ENCODE measurements around the gene RHOT2. TPM values are rescaled to one million over a fixed set of nuclear protein-coding genes. Genes with fewer than 3 reads are reported as not detected.
A peak's percentile ranks its signal among the peaks of the same experiment; 100 is the strongest.

RHOT2 gene
- total RNA-seq, result 100 to 1,000 TPM; 212 to 215 (median 212) TPM

DNA sequence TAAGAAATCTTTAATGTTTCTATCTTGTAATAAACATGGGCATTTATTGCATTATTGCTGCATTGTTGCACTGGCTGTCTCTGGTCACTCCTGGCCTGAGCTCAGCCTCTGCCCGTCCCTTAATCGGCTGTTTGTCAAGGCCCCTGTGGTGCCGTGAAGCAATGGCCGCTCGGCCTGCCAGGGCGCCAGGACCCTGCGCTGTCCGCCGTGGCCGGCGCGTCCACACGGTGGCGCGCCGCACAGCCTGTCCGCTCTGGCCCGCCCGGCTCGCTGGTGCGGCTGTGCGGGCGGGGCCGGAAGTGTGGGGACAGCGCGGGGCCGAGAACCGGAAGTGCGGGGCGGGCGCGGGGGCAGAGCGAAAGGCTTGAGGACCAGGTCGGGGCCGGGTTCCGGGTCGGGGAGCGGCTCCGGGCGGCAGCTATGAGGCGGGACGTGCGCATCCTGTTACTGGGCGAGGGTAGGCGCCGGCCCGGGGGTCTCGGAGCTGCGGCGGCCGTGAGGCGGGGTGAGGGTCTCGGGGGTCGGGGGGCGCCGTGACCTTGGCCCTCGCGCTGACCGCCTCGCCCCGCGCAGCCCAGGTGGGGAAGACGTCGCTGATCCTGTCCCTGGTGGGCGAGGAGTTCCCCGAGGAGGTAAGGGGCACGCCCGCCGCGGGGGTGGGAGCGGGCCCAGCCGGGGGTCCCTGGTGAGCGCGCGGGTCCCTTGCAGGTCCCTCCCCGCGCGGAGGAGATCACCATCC is at the start of gene RHOT2:
RHOT2 (plus strand) TSS at position 353 of the 739 bp plus-strand sequence; CDS start at position 421, 68 bp downstream.
- ATAC-seq, result peak; percentile 96 to 97
- peaks cover 7% of the 10 kb centered on the region for H3K4me1 Mint-ChIP-seq (ENCODE audit: low read depth)
- H3K9me3 Mint-ChIP-seq, result no peaks in the 10 kb centered on the region
- peaks cover 5% of the 10 kb centered on the region for H3K36me3 Mint-ChIP-seq (ENCODE audit: insufficient read depth)
- no peaks in the 10 kb centered on the region for H3K27me3 Mint-ChIP-seq (ENCODE audit: low read depth)
- H3K4me3 Mint-ChIP-seq, result peak within 1 kb of the TSS; percentile 80
- DNase-seq, result peak; percentile 88

DNA sequence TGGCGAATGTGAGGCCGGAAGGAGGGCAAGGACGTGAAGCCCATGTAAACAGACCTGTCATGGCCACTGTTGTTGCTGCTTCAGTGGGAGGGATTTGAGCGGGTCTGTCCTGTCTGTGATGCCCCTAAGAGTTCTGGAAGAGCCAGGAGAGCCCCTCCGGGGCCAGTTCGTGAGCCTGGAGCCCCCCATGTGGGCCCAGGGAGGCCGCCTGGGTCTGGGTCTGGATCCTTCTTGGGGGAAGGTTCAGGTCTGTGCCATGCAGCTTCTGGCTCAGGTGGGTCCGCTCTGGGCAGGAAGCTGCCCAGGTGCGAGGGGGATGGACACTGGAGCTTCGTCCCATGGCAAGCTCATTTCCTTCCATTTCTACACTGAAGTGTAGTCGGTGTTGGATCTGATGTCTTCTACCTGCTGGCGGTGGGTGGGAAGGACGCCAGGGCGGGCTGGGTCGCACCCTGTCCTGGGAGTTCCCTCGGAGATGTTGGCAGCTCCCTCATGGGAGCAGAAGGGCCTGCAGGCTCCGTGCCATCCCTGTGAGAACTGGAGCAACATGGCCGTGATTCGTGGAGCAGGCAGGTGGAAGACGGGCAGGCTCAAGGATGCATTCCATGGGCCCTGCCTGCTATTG is 48.3 kb upstream of the RHOT2 start:
- H3K9me3 Mint-ChIP-seq, result no peaks in the 10 kb centered on the region
- no peak for DNase-seq
- H3K36me3 Mint-ChIP-seq (ENCODE audit: insufficient read depth), result peaks cover 2% of the 10 kb centered on the region
- no peak overlapping the region for H3K4me3 Mint-ChIP-seq
- H3K27me3 Mint-ChIP-seq (ENCODE audit: low read depth), result no peaks in the 10 kb centered on the region
- no peaks in the 10 kb centered on the region for H3K4me1 Mint-ChIP-seq (ENCODE audit: low read depth)
- ATAC-seq, result no peak

DNA sequence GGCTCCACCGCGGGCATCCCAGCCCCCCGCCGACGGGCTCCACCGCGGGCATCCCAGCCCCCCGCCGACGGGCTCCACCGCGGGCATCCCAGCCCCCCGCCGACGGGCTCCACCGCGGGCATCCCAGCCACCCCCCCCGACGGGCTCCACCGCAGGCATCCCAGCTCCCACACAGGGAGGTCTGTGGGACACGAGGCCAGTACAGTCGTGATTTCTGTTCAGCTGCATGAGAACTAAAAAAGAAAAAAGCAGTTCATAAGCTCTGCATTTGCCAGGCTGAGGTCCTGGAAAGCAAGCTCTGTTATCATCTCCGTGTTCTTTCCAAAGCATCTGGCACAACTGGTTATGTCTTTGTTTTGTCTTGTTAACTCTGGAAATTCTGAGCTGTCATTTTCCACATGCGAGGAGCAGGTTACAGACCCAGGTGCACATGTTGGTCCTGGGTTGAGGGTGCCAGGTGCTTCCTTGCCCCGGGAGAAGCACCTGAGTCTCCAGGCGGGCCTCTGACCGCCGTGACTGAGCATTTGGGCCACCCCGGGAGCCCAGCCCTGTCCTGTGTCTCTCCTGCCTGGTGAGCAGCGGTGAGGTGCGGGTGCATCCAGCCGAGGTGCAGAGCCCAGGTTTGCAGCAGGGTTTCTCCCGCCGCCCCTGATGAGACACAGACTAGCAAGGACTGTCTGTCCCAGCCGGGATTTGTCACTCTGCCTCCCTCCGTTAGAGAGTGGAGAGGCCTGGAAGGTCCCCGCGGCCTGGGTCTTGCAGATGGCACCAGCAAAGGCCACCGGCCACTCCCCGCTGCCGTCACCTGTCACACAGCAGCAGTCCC is 47.0 kb upstream of the RHOT2 start:
- ATAC-seq (no peak), DNase-seq (no peak)
- Mint-ChIP-seq H3K9me3 (no peaks in the 10 kb centered on the region), H3K27me3 (ENCODE audit: low read depth) (no peaks in the 10 kb centered on the region), H3K4me3 (no peak overlapping the region), H3K36me3 (ENCODE audit: insufficient read depth) (no peaks in the 10 kb centered on the region), H3K4me1 (ENCODE audit: low read depth) (no peaks in the 10 kb centered on the region)

DNA sequence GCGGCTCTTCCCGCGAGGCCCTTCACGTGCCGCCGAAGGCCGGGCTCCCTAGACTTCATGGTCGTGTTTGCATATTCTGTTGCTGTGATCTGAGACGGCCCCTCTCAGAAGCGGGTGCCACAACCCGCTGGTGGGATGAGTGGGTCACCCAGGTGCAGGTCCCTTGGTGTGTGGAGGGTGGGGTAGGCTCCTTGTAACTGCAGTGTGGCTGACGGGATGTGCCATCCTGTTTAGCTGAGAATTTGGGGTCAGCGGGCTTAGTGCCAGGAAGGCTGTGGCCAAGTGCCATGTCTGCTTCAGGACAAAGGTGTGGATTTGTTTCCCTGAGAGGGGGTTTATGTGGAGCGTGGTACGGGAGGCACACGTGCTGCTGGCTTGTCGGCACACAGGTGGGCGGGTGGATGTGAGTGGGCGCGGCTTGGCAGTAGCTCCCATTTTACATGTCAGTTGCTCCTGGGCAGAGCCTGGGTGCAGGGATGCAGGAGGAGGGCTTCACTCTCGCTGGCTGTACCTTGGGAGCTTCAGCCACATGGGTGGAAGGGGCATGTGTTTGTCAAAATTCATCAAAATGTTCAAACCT is 46.3 kb upstream of the RHOT2 start:
- no peak for ATAC-seq
- H3K4me1 Mint-ChIP-seq (ENCODE audit: low read depth), result no peaks in the 10 kb centered on the region
- no peaks in the 10 kb centered on the region for H3K36me3 Mint-ChIP-seq (ENCODE audit: insufficient read depth)
- H3K27me3 Mint-ChIP-seq (ENCODE audit: low read depth), result no peaks in the 10 kb centered on the region
- no peak for DNase-seq
- no peak overlapping the region for H3K4me3 Mint-ChIP-seq
- H3K9me3 Mint-ChIP-seq, result no peaks in the 10 kb centered on the region

- ATAC-seq (no peak), DNase-seq (no peak)
- no peak overlapping the region for H3K4me3 Mint-ChIP-seq
- no peaks in the 10 kb centered on the region for H3K27me3 Mint-ChIP-seq (ENCODE audit: low read depth)
- H3K4me1 Mint-ChIP-seq (ENCODE audit: low read depth), result no peaks in the 10 kb centered on the region
- no peaks in the 10 kb centered on the region for H3K9me3 Mint-ChIP-seq
- no peaks in the 10 kb centered on the region for H3K36me3 Mint-ChIP-seq (ENCODE audit: insufficient read depth)
These were observed 45.0 kb upstream of the RHOT2 start for GRCh38 chr16:622920-623280.

DNA sequence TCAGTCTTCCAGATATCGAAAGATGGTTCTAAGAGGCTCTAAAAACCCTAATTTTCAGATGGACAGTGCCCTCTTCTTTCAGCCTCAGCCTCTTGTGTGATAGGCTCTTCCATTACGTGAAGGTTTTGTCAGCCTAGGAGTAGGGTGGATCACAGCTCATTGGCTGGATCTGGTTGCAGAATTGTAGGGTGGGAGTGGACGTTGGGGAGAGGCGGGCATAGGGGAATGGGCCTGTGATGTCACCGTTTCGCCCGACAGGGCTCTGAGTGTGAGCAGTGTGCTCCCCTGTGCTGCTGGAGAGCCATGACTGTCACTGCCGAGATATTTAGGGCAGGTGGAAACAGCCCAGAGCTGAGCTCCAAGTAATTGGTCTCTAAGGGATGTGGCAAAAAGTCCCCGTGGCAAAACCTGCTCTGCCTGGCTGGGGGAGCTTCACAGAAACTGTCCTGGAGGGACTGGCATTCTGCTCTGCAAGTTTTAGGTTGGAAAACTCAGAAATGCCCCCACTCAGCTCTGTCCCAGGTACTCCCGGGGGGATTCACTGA is 43.3 kb upstream of the RHOT2 start:
- H3K4me3 Mint-ChIP-seq, result no peak overlapping the region
- H3K27me3 Mint-ChIP-seq (ENCODE audit: low read depth), result no peaks in the 10 kb centered on the region
- H3K36me3 Mint-ChIP-seq (ENCODE audit: insufficient read depth), result no peaks in the 10 kb centered on the region
- DNase-seq (no peak), ATAC-seq (no peak)
- no peaks in the 10 kb centered on the region for H3K9me3 Mint-ChIP-seq
- H3K4me1 Mint-ChIP-seq (ENCODE audit: low read depth), result no peaks in the 10 kb centered on the region

DNA sequence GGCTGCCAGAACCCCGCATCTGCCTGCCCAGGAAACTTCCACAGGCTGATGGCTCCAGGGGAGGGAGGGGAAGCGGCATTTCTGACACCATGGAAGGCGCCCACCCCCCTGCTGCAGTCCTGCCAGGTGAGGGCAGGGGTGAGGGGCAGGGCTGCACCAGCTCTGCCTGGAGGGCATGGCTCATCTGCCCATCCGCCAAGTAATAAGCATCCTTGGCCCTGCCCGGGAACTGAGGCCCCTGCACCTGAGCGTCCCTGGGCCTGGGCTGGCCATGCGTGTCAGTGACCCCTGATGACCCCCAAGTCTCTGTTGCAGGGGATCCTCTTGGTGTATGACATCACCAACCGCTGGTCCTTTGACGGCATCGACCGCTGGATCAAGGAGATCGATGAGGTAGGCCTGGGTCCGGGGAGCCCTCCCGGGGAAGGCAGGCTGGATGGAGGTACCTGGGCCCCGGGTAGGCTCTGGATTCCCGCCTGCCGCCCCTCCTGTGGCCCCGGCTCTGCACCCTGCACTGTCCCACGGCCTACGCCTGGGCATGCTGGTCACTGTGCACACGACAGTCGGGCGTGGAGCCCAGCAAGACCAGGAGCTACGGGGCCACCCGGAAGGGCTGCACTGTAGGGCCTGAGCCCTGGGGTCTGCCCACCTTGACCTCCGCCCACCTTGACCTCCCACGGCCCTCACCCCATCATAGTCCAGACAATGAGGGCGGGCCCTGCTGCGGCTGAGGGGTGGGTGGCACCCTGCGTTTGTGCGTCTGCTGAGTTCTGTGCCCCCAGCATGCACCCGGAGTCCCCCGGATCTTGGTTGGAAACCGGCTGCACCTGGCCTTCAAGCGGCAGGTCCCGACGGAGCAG is 42.6 kb upstream of the RHOT2 start:
- Mint-ChIP-seq H3K27me3 (ENCODE audit: low read depth) (no peaks in the 10 kb centered on the region), H3K9me3 (no peaks in the 10 kb centered on the region), H3K4me3 (no peak overlapping the region), H3K36me3 (ENCODE audit: insufficient read depth) (no peaks in the 10 kb centered on the region), H3K4me1 (ENCODE audit: low read depth) (no peaks in the 10 kb centered on the region)
- ATAC-seq (no peak), DNase-seq (no peak)

- no peak for ATAC-seq
- Mint-ChIP-seq H3K27me3 (ENCODE audit: low read depth) (no peaks in the 10 kb centered on the region), H3K4me3 (no peak overlapping the region), H3K4me1 (ENCODE audit: low read depth) (no peaks in the 10 kb centered on the region), H3K36me3 (ENCODE audit: insufficient read depth) (no peaks in the 10 kb centered on the region), H3K9me3 (no peaks in the 10 kb centered on the region)
- no peak for DNase-seq
These were observed 41.8 kb upstream of the RHOT2 start for GRCh38 chr16:625977-626765.

- Mint-ChIP-seq H3K36me3 (ENCODE audit: insufficient read depth) (no peaks in the 10 kb centered on the region), H3K27me3 (ENCODE audit: low read depth) (no peaks in the 10 kb centered on the region), H3K9me3 (no peaks in the 10 kb centered on the region), H3K4me1 (ENCODE audit: low read depth) (no peaks in the 10 kb centered on the region), H3K4me3 (no peak overlapping the region)
- ATAC-seq, result peak in 1 of 2 donors; percentile 19
- DNase-seq, result no peak
These were observed 41.0 kb upstream of the RHOT2 start for GRCh38 chr16:626787-627453.

DNA sequence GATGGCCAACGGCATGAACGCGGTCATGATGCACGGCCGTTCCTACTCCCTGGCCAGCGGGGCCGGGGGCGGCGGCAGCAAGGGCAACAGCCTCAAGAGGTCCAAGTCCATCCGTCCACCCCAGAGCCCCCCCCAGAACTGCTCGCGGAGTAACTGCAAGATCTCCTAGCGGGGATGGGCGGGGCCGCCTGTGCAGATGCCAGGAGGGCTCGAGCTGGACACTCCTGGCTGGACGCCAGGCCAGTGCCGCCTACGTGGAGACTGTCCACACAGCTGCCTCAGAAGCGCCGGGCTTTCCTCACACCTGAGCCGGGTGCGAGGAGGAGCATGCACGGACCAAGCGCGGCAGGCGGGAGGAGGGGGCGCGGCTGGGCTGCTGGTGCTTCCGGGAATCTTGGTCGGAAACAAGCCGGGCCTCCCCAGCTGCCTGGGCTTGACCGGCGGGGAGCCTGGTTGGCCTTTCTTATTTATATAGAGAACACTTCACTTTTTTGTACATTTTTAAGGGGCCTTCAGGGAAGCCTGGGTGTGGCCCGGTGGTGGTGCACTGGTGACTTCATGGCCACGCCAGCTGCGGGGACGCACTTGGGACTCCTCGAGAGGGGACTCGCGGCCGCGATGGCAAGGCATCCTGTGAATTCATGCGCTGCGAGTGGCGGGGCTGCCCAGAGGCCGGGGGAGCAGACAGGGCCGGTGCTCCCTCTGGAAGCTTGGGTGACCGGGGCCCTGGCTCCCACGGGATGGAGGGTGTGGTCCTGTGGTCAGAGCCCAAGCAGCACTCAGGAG is 40.3 kb upstream of the RHOT2 start:
- Mint-ChIP-seq H3K27me3 (ENCODE audit: low read depth) (no peaks in the 10 kb centered on the region), H3K4me1 (ENCODE audit: low read depth) (no peaks in the 10 kb centered on the region), H3K4me3 (no peak overlapping the region), H3K36me3 (ENCODE audit: insufficient read depth) (no peaks in the 10 kb centered on the region), H3K9me3 (no peaks in the 10 kb centered on the region)
- DNase-seq (no peak), ATAC-seq (no peak)

GRCh38 chr16:628321-629061 is 39.4 kb upstream of the RHOT2 start:
- no peak for DNase-seq
- no peaks in the 10 kb centered on the region for H3K36me3 Mint-ChIP-seq (ENCODE audit: insufficient read depth)
- no peaks in the 10 kb centered on the region for H3K4me1 Mint-ChIP-seq (ENCODE audit: low read depth)

More at GRCh38 chr16:628321-629061, 39.4 kb upstream of the RHOT2 start:
- Mint-ChIP-seq H3K4me3 (no peak overlapping the region), H3K27me3 (ENCODE audit: low read depth) (no peaks in the 10 kb centered on the region), H3K9me3 (no peaks in the 10 kb centered on the region)
- ATAC-seq, result no peak

Data from activated T-cell treated with anti-CD3 and anti-CD28 coated beads, Interleukin-2, amount 50 U/mL, for 4 hours (primary cell).